HG02870 (cell line): Measurements from ENCODE around the gene PYDC1.
"Not testable (repeated sequence)": the region's sequence is repeated elsewhere in the genome, so short reads cannot be mapped to it uniquely, and the experiment has no call there.

Source experiments
- ATAC-seq: cut with Tn5 transposase; IDR thresholded peaks from one replicate; pipeline ENCODE4 v1.9.1; 2021; ENCODE audit warnings: mild to moderate bottlenecking, moderate library complexity; ENCODE audit not compliant: unreplicated experiment

PYDC1 gene

GRCh38 chr16:31181102-31181830 is 35.7 kb downstream of the PYDC1 start:
- ATAC-seq, result no peak

- peak; percentile 48 for ATAC-seq
These were observed 37.0 kb downstream of the PYDC1 start, which contains the start of gene FUS for GRCh38 chr16:31179747-31180459. Gene FUS (plus strand): TSS chr16:31180139. CDS start chr16:31180215, 76 bp downstream.

GRCh38 chr16:31179219-31179746 is 37.7 kb downstream of the PYDC1 start:
- no peak for ATAC-seq

- no peak for ATAC-seq
These were observed 39.8 kb downstream of the PYDC1 start for GRCh38 chr16:31177136-31177535.

- ATAC-seq, result not testable (repeated sequence)
These were observed 46.9 kb downstream of the PYDC1 start for GRCh38 chr16:31170048-31170447.

GRCh38 chr16:31168848-31169247 is 48.1 kb downstream of the PYDC1 start:
- ATAC-seq, result no peak

- ATAC-seq, result no peak
These were observed 49.6 kb downstream of the PYDC1 start for GRCh38 chr16:31167315-31167714.
